ENCODE data around the gene ASIC4. TPM values are rescaled to one million over a fixed set of nuclear protein-coding genes. Genes with fewer than 3 reads are reported as not detected.

ASIC4 gene
- total RNA-seq, 1 donor from 2014 or later, result 0.26 TPM

- Mint-ChIP-seq H3K27me3 (ENCODE audit: insufficient read depth, low read depth) (peaks cover 22% of the 10 kb centered on the region), H3K4me3 (peak overlapping the region; percentile 92), H3K36me3 (peaks cover 13% of the 10 kb centered on the region), H3K27ac (no peak overlapping the region), H3K4me1 (peaks cover 19% of the 10 kb centered on the region), H3K9me3 (no peaks in the 10 kb centered on the region)
- Histone ChIP-seq H3K36me3 (no peaks in the 10 kb centered on the region), H4K20me1 (ENCODE audit: low read depth) (peaks cover 21% of the 10 kb centered on the region), H3K4me2 (no peak overlapping the region), H3K4me3 (no peak overlapping the region), H3K27me3 (peaks cover 33% of the 10 kb centered on the region), H2AFZ (replicated peaks) (no peak overlapping the region), H3F3A (ENCODE audit: low read depth) (peaks cover 22% of the 10 kb centered on the region), H3K79me2 (ENCODE audit: low read depth) (no peaks in the 10 kb centered on the region), H3K9ac (no peak overlapping the region), H3K27ac (no peak overlapping the region), H3K4me1 (peaks cover 13% of the 10 kb centered on the region), H3K9me3 (ENCODE audit: low read depth) (no peaks in the 10 kb centered on the region)
- no peak for TF ChIP-seq CTCF (IDR thresholded peaks at IDR 0.05)
- TF ChIP-seq EZH2phosphoT487 (IDR thresholded peaks at IDR 0.05), result no peak
- TF ChIP-seq EZH2 (IDR thresholded peaks at IDR 0.05), result no peak
- DNase-seq (ENCODE audit: low spot score), result no peak
Observed at GRCh38 chr2:219545295-219545942, 31.1 kb downstream of the ASIC4 start.

- H3K4me3 Mint-ChIP-seq, result peak overlapping the region; percentile 7
- Histone ChIP-seq H3K4me3 (no peak overlapping the region), H4K20me1 (ENCODE audit: low read depth) (peaks cover 26% of the 10 kb centered on the region), H3K9me3 (ENCODE audit: low read depth) (no peaks in the 10 kb centered on the region), H3K27ac (no peak overlapping the region), H3K79me2 (ENCODE audit: low read depth) (no peaks in the 10 kb centered on the region), H3K9ac (no peak overlapping the region), H3F3A (ENCODE audit: low read depth) (peaks cover 22% of the 10 kb centered on the region), H3K27me3 (peaks cover 39% of the 10 kb centered on the region), H3K36me3 (no peaks in the 10 kb centered on the region), H3K4me2 (no peak overlapping the region), H3K4me1 (peaks cover 13% of the 10 kb centered on the region), H2AFZ (replicated peaks) (no peak overlapping the region)
- peaks cover 23% of the 10 kb centered on the region for H3K27me3 Mint-ChIP-seq (ENCODE audit: insufficient read depth, low read depth)
- peaks cover 10% of the 10 kb centered on the region for H3K36me3 Mint-ChIP-seq
- H3K27ac Mint-ChIP-seq, result no peak overlapping the region
- no peak for DNase-seq (ENCODE audit: low spot score)
- no peaks in the 10 kb centered on the region for H3K9me3 Mint-ChIP-seq
- TF ChIP-seq EZH2 (IDR thresholded peaks at IDR 0.05) (no peak), CTCF (IDR thresholded peaks at IDR 0.05) (no peak), EZH2phosphoT487 (IDR thresholded peaks at IDR 0.05) (no peak)
- peaks cover 22% of the 10 kb centered on the region for H3K4me1 Mint-ChIP-seq
Observed at GRCh38 chr2:219545943-219546352, 31.7 kb downstream of the ASIC4 start.

DNA sequence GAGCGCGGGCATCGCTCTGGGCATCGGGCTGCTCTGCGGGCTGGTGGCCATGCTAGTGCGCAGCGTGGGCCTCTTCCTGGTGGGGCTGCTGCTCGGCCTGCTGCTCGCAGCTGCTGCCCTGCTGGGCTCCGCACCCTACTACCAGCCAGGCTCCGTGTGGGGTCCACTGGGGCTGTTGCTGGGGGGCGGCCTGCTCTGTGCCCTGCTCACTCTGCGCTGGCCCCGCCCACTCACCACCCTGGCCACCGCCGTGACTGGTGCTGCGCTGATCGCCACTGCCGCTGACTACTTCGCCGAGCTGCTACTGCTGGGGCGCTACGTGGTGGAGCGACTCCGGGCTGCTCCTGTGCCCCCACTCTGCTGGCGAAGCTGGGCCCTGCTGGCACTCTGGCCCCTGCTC is 33.3 kb downstream of the ASIC4 start:
- no peak for DNase-seq (ENCODE audit: low spot score)
- Histone ChIP-seq H3K9ac (no peak overlapping the region), H3K36me3 (no peaks in the 10 kb centered on the region), H3K79me2 (ENCODE audit: low read depth) (no peaks in the 10 kb centered on the region), H3K27ac (no peak overlapping the region), H3K4me2 (no peak overlapping the region), H3K27me3 (peaks cover 44% of the 10 kb centered on the region), H3K4me3 (no peak overlapping the region), H2AFZ (replicated peaks) (no peak overlapping the region), H3K9me3 (ENCODE audit: low read depth) (no peaks in the 10 kb centered on the region), H3K4me1 (peaks cover 10% of the 10 kb centered on the region), H4K20me1 (ENCODE audit: low read depth) (peaks cover 19% of the 10 kb centered on the region), H3F3A (ENCODE audit: low read depth) (peaks cover 20% of the 10 kb centered on the region)
- no peaks in the 10 kb centered on the region for H3K9me3 Mint-ChIP-seq
- H3K4me3 Mint-ChIP-seq, result no peak overlapping the region
- no peak overlapping the region for H3K27ac Mint-ChIP-seq
- H3K36me3 Mint-ChIP-seq, result peaks cover 7% of the 10 kb centered on the region
- peaks cover 21% of the 10 kb centered on the region for H3K27me3 Mint-ChIP-seq (ENCODE audit: insufficient read depth, low read depth)
- H3K4me1 Mint-ChIP-seq, result peaks cover 23% of the 10 kb centered on the region
- no peak for TF ChIP-seq CTCF (IDR thresholded peaks at IDR 0.05)
- no peak for TF ChIP-seq EZH2phosphoT487 (IDR thresholded peaks at IDR 0.05)
- no peak for TF ChIP-seq EZH2 (IDR thresholded peaks at IDR 0.05)

Measured in neural progenitor cell (in vitro differentiated cells).